Gastroesophageal sphincter (tissue), 3 donors: ENCODE results near the gene ZNF500.

Experiments used
- CTCF ChIP-seq, 4 experiments: fragments of 200-600 bp in 2 of 4; fragments of 450-650 bp in 2 of 4; sonication (generic) in 1 of 4; IDR thresholded peaks; one replicate each; pipeline ENCODE4 v1.5.1; 2017 to 2019; ENCODE audit warnings: antibody characterized with exemption in 4 of 4, mild to moderate bottlenecking in 2 of 4, moderate library complexity in 2 of 4
- EP300 ChIP-seq: sonication (generic); formaldehyde crosslinking; IDR thresholded peaks from one replicate; pipeline ENCODE4 v1.6.1; 2017; ENCODE audit warnings: antibody characterized with exemption, mild to moderate bottlenecking
- POLR2A ChIP-seq, 2 donors: fragments of 450-650 bp; IDR thresholded peaks; one replicate each; pipeline ENCODE4 v1.6.1; 2017; ENCODE audit warnings: antibody characterized with exemption in 2 of 2, mild to moderate bottlenecking in 2 of 2, moderate library complexity in 1 of 2
- POLR2AphosphoS5 ChIP-seq: sonication (generic); formaldehyde crosslinking; IDR thresholded peaks from one replicate; pipeline ENCODE4 v1.6.1; 2017; ENCODE audit warnings: antibody characterized with exemption

- TF ChIP-seq POLR2A (IDR thresholded peaks at IDR 0.05) (no peak), CTCF (IDR thresholded peaks at IDR 0.05) (no peak), EP300 (no peak), POLR2AphosphoS5 (no peak)
Observed at GRCh38 chr16:4801051-4801961, 34.3 kb upstream of the ZNF500 start.
